Stimulated activated CD8-positive, alpha-beta memory T cell treated with anti-CD3 and anti-CD28 coated beads, Interleukin-15, amount 100 ng/mL, for 48 hours (primary cell): ENCODE measurements around the gene KDM5C.
"Not testable (repeated sequence)": the region's sequence is repeated elsewhere in the genome, so short reads cannot be mapped to it uniquely, and the experiment has no call there.

ENCODE experiments used
- DNase-seq, 2 donors: peaks; one replicate each; pipeline ENCODE4 v3.0.0-alpha.2; 2020; ENCODE audit warnings: low read depth in 2 of 2

The KDM5C gene

GRCh38 chrX:53190363-53190960 is 34.5 kb downstream of the KDM5C start:
- no peak for DNase-seq

DNA sequence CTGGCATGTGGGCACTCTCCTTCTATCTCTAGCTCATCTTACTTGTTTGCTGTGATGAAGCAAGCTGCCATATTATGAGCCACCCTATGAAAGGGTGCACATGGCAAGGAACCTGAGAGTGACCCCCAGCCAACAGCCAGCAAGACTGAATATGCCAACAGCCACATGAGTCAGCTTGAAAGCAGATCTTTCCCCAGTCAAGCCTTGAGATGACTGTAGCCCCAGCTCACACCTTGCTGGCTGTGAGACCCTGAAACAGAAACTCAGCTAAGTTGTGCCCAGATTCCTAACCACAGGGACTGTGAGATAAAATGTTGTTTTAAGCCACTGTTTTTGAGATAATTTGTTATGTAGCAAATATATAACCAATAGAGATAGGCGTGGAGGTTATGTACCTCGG is 36.2 kb downstream of the KDM5C start:
- DNase-seq: peak; percentile 39 to 47

DNA sequence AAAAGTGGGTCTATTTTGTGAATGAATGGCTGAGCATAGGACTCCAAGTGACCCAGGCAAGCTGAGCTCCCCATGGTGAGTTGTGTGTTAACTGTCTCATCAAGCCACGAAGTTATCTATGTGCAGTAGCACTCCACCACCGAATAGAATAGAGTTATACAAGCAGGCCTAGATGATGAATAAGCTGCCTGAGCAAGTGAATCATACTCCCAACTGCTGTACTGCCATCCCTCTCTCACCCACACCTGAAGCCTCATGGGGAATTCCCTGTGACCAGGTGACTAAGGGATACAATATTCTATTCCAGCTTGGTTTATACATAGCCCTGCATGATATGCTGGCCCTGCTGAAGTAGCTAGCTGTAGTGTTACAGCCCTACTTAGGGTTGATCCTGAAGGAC is 38.7 kb downstream of the KDM5C start:
- peak; percentile 8 to 20 for DNase-seq

GRCh38 chrX:53184836-53185235 is 40.2 kb downstream of the KDM5C start:
- DNase-seq: no peak

DNA sequence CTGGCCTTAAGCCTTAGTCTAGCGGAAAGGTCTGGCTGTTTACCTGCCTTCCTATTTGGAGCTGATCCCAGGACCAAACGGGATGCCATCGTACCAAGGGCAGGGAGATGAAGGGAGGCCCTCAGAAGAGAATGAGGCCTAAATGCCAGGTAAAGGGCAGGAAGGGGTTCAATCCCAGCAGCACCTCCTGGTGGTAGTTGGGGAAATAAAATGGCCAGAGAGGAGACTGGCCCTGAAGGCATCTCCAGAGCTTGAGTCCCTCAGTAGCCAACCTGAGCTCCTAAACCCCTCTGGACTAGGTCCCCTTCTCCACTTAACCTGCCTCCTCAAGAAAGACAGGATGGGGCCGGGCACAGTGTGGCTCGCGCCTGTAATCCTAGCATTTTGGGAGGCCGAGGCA is 53.7 kb downstream of the KDM5C start:
- no peak for DNase-seq

DNA sequence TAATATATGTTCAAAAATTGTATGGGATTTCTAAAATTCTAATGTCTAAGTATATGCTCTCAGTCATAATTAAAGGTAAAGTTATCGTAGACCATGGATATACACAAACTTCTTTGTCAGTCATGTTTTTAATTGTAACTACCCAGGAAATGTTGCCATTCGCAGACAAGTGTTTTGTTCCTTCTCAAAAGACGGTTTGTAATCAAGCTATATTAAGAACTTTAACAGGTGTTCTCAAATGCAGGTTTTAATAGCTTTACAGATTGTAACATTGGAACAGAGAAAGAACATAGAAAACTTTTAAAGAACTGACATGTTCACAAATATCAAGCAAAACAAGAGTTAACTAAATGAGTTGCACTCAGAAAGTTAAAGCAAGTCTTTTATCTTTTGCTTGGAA is 58.9 kb downstream of the KDM5C start:
- no peak for DNase-seq

DNA sequence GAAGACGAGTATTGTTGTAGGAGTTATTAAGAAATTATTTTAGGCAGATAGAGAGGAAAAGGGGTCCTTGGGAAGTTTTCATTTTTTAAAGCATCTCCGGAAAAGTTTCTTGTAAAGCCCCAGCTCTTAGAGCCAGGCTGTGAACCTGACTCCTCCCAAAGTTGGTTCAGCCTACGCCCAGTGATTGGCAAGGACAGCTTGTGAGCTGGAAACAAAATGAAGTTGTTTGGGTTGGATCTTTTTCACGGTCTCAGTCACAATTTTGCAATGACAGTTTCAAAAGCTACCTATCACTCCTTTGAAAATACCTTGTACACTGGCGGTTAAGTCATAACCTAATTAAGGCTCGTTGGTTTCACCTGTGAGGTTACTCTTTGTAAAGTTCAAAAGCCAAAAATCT is 60.4 kb downstream of the KDM5C start:
- DNase-seq: not testable (repeated sequence)

DNA sequence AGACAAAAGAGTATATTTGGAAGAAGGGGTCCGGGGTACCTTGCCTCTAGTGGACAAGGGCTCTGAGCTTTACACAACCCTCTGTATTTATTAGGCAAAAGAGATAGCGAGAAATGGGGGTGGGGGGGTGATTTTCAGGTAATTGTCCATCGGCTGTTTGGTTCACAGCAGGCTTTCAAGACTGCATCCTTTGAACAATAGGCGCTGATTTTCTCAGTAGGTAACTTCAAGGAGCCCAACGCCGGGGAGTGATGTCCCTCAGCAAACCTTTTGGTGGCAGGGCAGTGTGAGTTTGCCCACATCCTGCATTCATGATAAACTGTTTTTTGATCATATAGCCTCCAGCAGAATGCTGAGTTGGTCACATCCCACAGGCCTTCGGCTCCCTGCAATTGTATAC is 61.6 kb downstream of the KDM5C start:
- no peak for DNase-seq

- DNase-seq: no peak
Observed at GRCh38 chrX:53160297-53160983, 64.6 kb downstream of the KDM5C start.

GRCh38 chrX:53159184-53159583 is 65.8 kb downstream of the KDM5C start:
- no peak for DNase-seq

DNA sequence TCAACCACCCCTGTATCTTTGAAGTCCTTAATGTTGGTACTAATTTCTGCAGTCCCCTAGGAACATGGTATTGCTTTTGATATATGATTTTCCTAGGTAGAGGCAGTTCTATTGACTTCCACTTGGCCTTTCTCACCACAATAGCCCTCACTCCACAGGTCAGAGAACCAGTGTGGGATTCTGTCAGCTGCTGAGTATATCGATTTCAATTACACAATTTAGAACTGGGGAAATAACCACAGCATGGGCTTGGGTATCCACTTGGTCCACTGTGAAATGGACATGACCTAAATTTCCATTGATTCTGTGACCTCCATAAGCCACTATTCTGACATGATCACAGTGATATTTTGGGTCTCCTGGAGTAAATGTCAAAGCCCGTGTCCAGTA is 68.8 kb downstream of the KDM5C start:
- DNase-seq: no peak

DNA sequence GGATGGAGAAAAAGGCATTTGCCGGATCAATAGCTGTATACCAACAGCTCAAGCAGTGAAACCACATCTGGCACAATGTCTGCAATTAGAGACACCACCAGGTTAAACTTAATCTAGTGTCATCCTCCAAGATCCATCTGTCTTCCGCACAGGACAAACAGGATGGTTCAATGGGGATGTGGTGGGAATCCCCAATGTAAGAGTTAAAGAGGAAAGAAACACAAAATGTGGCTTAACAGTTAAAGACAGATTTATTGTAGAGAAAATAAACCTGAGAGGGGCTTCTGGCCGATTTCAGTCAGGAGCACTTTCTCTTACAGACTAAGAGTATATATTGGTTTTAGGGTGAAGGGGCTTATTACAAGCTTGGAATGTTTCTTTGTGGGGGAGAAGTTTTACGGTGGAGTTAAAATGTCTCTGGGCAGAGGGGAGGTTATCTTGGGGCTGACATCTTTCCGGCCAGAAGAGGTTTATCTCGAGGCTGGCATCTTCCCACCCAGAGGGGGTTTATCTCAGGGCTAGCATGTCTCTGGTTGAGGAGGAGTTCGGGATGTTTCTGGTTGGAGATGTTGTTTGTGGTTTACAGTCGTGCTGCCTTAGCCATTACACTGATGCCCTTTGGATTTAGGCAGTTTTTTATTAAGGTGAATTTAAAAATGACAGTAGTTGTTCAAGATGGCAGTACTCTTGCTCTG is 69.3 kb downstream of the KDM5C start:
- no peak for DNase-seq

- no peak for DNase-seq
Observed at GRCh38 chrX:53153581-53153980, 71.4 kb downstream of the KDM5C start.
